Neural progenitor cell (in vitro differentiated cells): ENCODE measurements around the gene ATP10D. TPM values are rescaled to one million over a fixed set of nuclear protein-coding genes. Genes with fewer than 3 reads are reported as not detected.
A peak's percentile ranks its signal among the peaks of the same experiment; 100 is the strongest.

ENCODE experiments used
- DNase-seq: peaks from one replicate; pipeline ENCODE4 v3.0.0-alpha.2; 2016; ENCODE audit warnings: low spot score
- H2AFZ ChIP-seq: fragments of 200-600 bp; sonication (generic); replicated peaks from 2 replicates; pipeline ENCODE4 v1.6.1; 2016; ENCODE audit warnings: antibody characterized with exemption
- H3F3A ChIP-seq: fragments of 200-600 bp; sonication (generic); 2 replicates; pipeline ENCODE4 v1.6.1; 2016; ENCODE audit warnings: antibody characterized with exemption, low read depth
- H3K27ac ChIP-seq: fragments of 200-600 bp; sonication (generic); 2 replicates; pipeline ENCODE4 v1.5.1; 2016; ENCODE audit warnings: mild to moderate bottlenecking
- H3K27me3 ChIP-seq: fragments of 200-600 bp; sonication (generic); 2 replicates; pipeline ENCODE4 v1.6.1; 2016; ENCODE audit warnings: mild to moderate bottlenecking, moderate library complexity
- H3K36me3 ChIP-seq: fragments of 200-600 bp; sonication (generic); 2 replicates; pipeline ENCODE4 v1.5.1; 2016
- H3K4me1 ChIP-seq: fragments of 200-600 bp; sonication (generic); 2 replicates; pipeline ENCODE4 v1.6.1; 2016; ENCODE audit warnings: mixed run types
- H3K4me2 ChIP-seq: fragments of 200-600 bp; sonication (generic); 2 replicates; pipeline ENCODE4 v1.6.1; 2016
- H3K4me3 ChIP-seq: fragments of 200-600 bp; sonication (generic); 2 replicates; pipeline ENCODE4 v1.5.1; 2016
- H3K79me2 ChIP-seq: fragments of 200-600 bp; sonication (generic); 2 replicates; pipeline ENCODE4 v1.6.1; 2016; ENCODE audit warnings: low read depth
- H3K9ac ChIP-seq: fragments of 200-600 bp; sonication (generic); 2 replicates; pipeline ENCODE4 v1.6.1; 2016
- H3K9me3 ChIP-seq: fragments of 200-600 bp; sonication (generic); 2 replicates; pipeline ENCODE4 v1.5.1; 2016; ENCODE audit warnings: low read depth
- H4K20me1 ChIP-seq: fragments of 200-600 bp; sonication (generic); 2 replicates; pipeline ENCODE4 v1.6.1; 2016; ENCODE audit warnings: low read depth
- H3K27ac Mint-ChIP-seq: 3 replicates; pipeline ENCODE4 v1.8.0; 2021; ENCODE audit warnings: mixed read lengths
- H3K27me3 Mint-ChIP-seq: 2 replicates; pipeline ENCODE4 v1.8.0; 2022; ENCODE audit warnings: low read depth, mild to moderate bottlenecking, inconsistent platforms, moderate library complexity, mixed read lengths; ENCODE audit not compliant: insufficient read depth
- H3K36me3 Mint-ChIP-seq: 3 replicates; pipeline ENCODE4 v1.8.0; 2021; ENCODE audit warnings: mixed read lengths
- H3K4me1 Mint-ChIP-seq: 3 replicates; pipeline ENCODE4 v1.8.0; 2021; ENCODE audit warnings: mixed read lengths
- H3K4me3 Mint-ChIP-seq: 3 replicates; pipeline ENCODE4 v1.8.0; 2021; ENCODE audit warnings: mild to moderate bottlenecking, moderate library complexity, mixed read lengths
- H3K9me3 Mint-ChIP-seq: 3 replicates; pipeline ENCODE4 v1.8.0; 2020; ENCODE audit warnings: mixed read lengths
- CTCF ChIP-seq: fragments of 200-600 bp; sonication (generic); IDR thresholded peaks from 2 replicates; pipeline ENCODE4 v1.5.1; 2017; ENCODE audit warnings: antibody characterized with exemption, mild to moderate bottlenecking
- EZH2 ChIP-seq: fragments of 200-600 bp; sonication (generic); IDR thresholded peaks from 2 replicates; pipeline ENCODE4 v1.6.1; 2017; ENCODE audit warnings: antibody characterized with exemption, mild to moderate bottlenecking, moderate library complexity
- EZH2phosphoT487 ChIP-seq: fragments of 200-600 bp; sonication (generic); IDR thresholded peaks from 2 replicates; pipeline ENCODE4 v1.6.1; 2017; ENCODE audit warnings: antibody characterized with exemption
- total RNA-seq: library from RNA; depleted of rRNA; stranded (reverse); fragments of >200 nt; gene quantifications from 2 replicates; pipeline ENCODE4 v1.2.3, GENCODE V29; 2015; ENCODE audit warnings: low replicate concordance

The ATP10D gene
- total RNA-seq, 1 donor from 2014 or later, result 8.1 TPM

GRCh38 chr4:47631161-47631560, 146.1 kb downstream of the ATP10D start:
- Histone ChIP-seq H3K4me2 (no peak overlapping the region), H2AFZ (no peak overlapping the region), H3K9me3 (no peaks in the 10 kb centered on the region), H3K27me3 (no peaks in the 10 kb centered on the region), H3K27ac (no peak overlapping the region), H3K4me3 (no peak overlapping the region), H3K36me3 (no peaks in the 10 kb centered on the region), H3K4me1 (peaks cover 5% of the 10 kb centered on the region), H3F3A (no peaks in the 10 kb centered on the region), H3K79me2 (no peaks in the 10 kb centered on the region), H4K20me1 (no peaks in the 10 kb centered on the region), H3K9ac (no peak overlapping the region)
- Mint-ChIP-seq H3K9me3 (peaks cover 3% of the 10 kb centered on the region), H3K36me3 (no peaks in the 10 kb centered on the region), H3K27ac (no peak overlapping the region), H3K4me3 (no peak overlapping the region), H3K27me3 (no peaks in the 10 kb centered on the region), H3K4me1 (no peaks in the 10 kb centered on the region)
- TF ChIP-seq CTCF, result no peak
- no peak for TF ChIP-seq EZH2
- TF ChIP-seq EZH2phosphoT487, result no peak
- DNase-seq, result peak; percentile 30

- H3K36me3 Mint-ChIP-seq, result no peaks in the 10 kb centered on the region
- Histone ChIP-seq H3K9ac (no peak overlapping the region), H3K79me2 (no peaks in the 10 kb centered on the region), H2AFZ (no peak overlapping the region), H3K4me3 (no peak overlapping the region), H3K4me2 (no peak overlapping the region), H3K9me3 (no peaks in the 10 kb centered on the region), H3F3A (no peaks in the 10 kb centered on the region), H3K4me1 (no peaks in the 10 kb centered on the region), H3K36me3 (no peaks in the 10 kb centered on the region), H3K27me3 (no peaks in the 10 kb centered on the region), H4K20me1 (no peaks in the 10 kb centered on the region), H3K27ac (no peak overlapping the region)
- H3K27me3 Mint-ChIP-seq, result peaks cover 5% of the 10 kb centered on the region
- no peak for DNase-seq
- no peak overlapping the region for H3K4me3 Mint-ChIP-seq
- H3K27ac Mint-ChIP-seq, result no peak overlapping the region
- H3K4me1 Mint-ChIP-seq, result peaks cover 19% of the 10 kb centered on the region
- TF ChIP-seq EZH2phosphoT487, result no peak
- TF ChIP-seq CTCF, result no peak
- TF ChIP-seq EZH2, result no peak
- H3K9me3 Mint-ChIP-seq, result peaks cover 16% of the 10 kb centered on the region
Measured at GRCh38 chr4:47639531-47639930, 154.5 kb downstream of the ATP10D start.

GRCh38 chr4:47640911-47641310, 155.8 kb downstream of the ATP10D start:
- Histone ChIP-seq H3K4me2 (no peak overlapping the region), H4K20me1 (no peaks in the 10 kb centered on the region), H3K36me3 (no peaks in the 10 kb centered on the region), H2AFZ (no peak overlapping the region), H3K27me3 (no peaks in the 10 kb centered on the region), H3K27ac (no peak overlapping the region), H3K9ac (no peak overlapping the region), H3K4me3 (no peak overlapping the region), H3F3A (no peaks in the 10 kb centered on the region), H3K9me3 (no peaks in the 10 kb centered on the region), H3K4me1 (no peaks in the 10 kb centered on the region), H3K79me2 (no peaks in the 10 kb centered on the region)
- Mint-ChIP-seq H3K4me1 (peaks cover 19% of the 10 kb centered on the region), H3K27ac (no peak overlapping the region), H3K4me3 (no peak overlapping the region), H3K36me3 (no peaks in the 10 kb centered on the region), H3K27me3 (peaks cover 7% of the 10 kb centered on the region), H3K9me3 (peaks cover 16% of the 10 kb centered on the region)
- no peak for DNase-seq
- TF ChIP-seq CTCF, result no peak
- TF ChIP-seq EZH2, result no peak
- no peak for TF ChIP-seq EZH2phosphoT487
